K562 (cell line): Measurements from ENCODE around the gene ADGRG1. TPM values are rescaled to one million over a fixed set of nuclear protein-coding genes. Genes with fewer than 3 reads are reported as not detected.
A peak's percentile ranks its signal among the peaks of the same experiment; 100 is the strongest.

Source experiments
- ATF7 ChIP-seq: fragments of 450-650 bp; IDR thresholded peaks from 2 replicates; pipeline ENCODE4 v1.7.1; 2014; ENCODE audit warnings: mild to moderate bottlenecking, moderate library complexity
- BRD9 ChIP-seq: fragments of 450-650 bp; IDR thresholded peaks from 2 replicates; pipeline ENCODE4 v1.6.1; 2018; ENCODE audit warnings: low read depth; ENCODE audit not compliant: partially characterized antibody
- DLX4 ChIP-seq: fragments of 250-450 bp; sonication (Bioruptor Pico); IDR thresholded peaks from 2 replicates; pipeline ENCODE4 v1.6.1; 2021; ENCODE audit warnings: mild to moderate bottlenecking
- HMG20B ChIP-seq: fragments of 250-450 bp; sonication (Bioruptor Pico); IDR thresholded peaks from 2 replicates; pipeline ENCODE4 v1.5.0; 2021; ENCODE audit warnings: mild to moderate bottlenecking
- HNRNPH1 ChIP-seq: fragments of 200-400 bp; formaldehyde crosslinking; optimal IDR thresholded peaks from 2 replicates; pipeline ENCODE3; 2017; ENCODE audit warnings: low read depth, mild to moderate bottlenecking, low read length, moderate library complexity
- KDM2B ChIP-seq: fragments of 250-450 bp; sonication (Bioruptor Pico); IDR thresholded peaks from 2 replicates; pipeline ENCODE4 v1.8.0; 2021; ENCODE audit warnings: mild to moderate bottlenecking, moderate library complexity
- MCM3 ChIP-seq: fragments of 450-650 bp; IDR thresholded peaks from 2 replicates; pipeline ENCODE4 v1.6.1; 2016
- NFYB ChIP-seq: IDR thresholded peaks from 2 replicates; pipeline ENCODE4 v1.6.1; 2011; ENCODE audit warnings: mild to moderate bottlenecking, moderate library complexity; ENCODE audit not compliant: insufficient read length; ENCODE audit errors: extremely low read depth
- POLR2AphosphoS2 ChIP-seq: IDR thresholded peaks from 2 replicates; pipeline ENCODE4 v1.6.1; 2012; ENCODE audit warnings: low read length, improper control_type of control experiment
- RB1 ChIP-seq: fragments of 450-650 bp; IDR thresholded peaks from 2 replicates; pipeline ENCODE4 v1.6.1; 2017; ENCODE audit warnings: low read depth, mild to moderate bottlenecking
- RBM34 ChIP-seq: fragments of 200-400 bp; formaldehyde crosslinking; IDR thresholded peaks from 2 replicates; pipeline ENCODE4 v1.6.1; 2018; ENCODE audit warnings: low read length, borderline replicate concordance; ENCODE audit not compliant: insufficient read depth
- SIN3A ChIP-seq, 2 experiments: fragments of 150-350 bp in 1 of 2; IDR thresholded peaks; 2 replicates each; pipeline ENCODE4 v1.6.1; 2011 to 2016; ENCODE audit warnings: borderline replicate concordance in 2 of 2, low read depth in 2 of 2, low read length in 2 of 2, mild to moderate bottlenecking in 2 of 2, moderate library complexity in 2 of 2; ENCODE audit not compliant: control insufficient read depth in 1 of 2
- SIN3B ChIP-seq: fragments of 450-650 bp; IDR thresholded peaks from 2 replicates; pipeline ENCODE4 v1.6.1; 2017; ENCODE audit warnings: low read depth, mild to moderate bottlenecking, moderate library complexity
- SRF ChIP-seq, 2 experiments: fragments of 250-450, 450-650 bp in 1 of 2; sonication (Bioruptor Pico) in 1 of 2; sonication (generic) in 1 of 2; formaldehyde crosslinking; IDR thresholded peaks; 2 replicates each; pipeline versions ENCODE4 v1.5.0 to v1.5.1; 2020 to 2022; ENCODE audit warnings: mild to moderate bottlenecking in 1 of 2, missing genetic modification reagents in 1 of 2
- ZNF12 ChIP-seq: sonication (generic); formaldehyde crosslinking; IDR thresholded peaks from 2 replicates; pipeline ENCODE4 v1.4.0; 2020; ENCODE audit warnings: mild to moderate bottlenecking, missing genetic modification reagents
- ZNF212 ChIP-seq: fragments of 450-650 bp; formaldehyde crosslinking; IDR thresholded peaks from 2 replicates; pipeline ENCODE4 v1.4.0; 2020; ENCODE audit warnings: mild to moderate bottlenecking
- ZNF224 ChIP-seq: sonication (generic); formaldehyde crosslinking; IDR thresholded peaks from 2 replicates; pipeline ENCODE4 v1.8.0; 2022; ENCODE audit warnings: mild to moderate bottlenecking, missing genetic modification reagents
- ZNF707 ChIP-seq: fragments of 250-450 bp; sonication (Bioruptor Pico); conservative IDR thresholded peaks from 2 replicates; pipeline ENCODE4 v1.8.0; 2022; ENCODE audit warnings: inconsistent platforms, mild to moderate bottlenecking, moderate library complexity
- ZNF75A ChIP-seq: fragments of 450-650 bp; formaldehyde crosslinking; IDR thresholded peaks from 2 replicates; pipeline ENCODE4 v1.4.0; 2020; ENCODE audit warnings: mild to moderate bottlenecking
- polyA plus RNA-seq, 8 experiments: library from polyadenylated mRNA; depleted of rRNA in 4 of 8; stranded (reverse) in 5 of 8; unstranded in 3 of 8; fragments of >200 nt; fragmentation: Nextera tagmentation in 2 of 8; fragmentation: Illumina TruSeq in 1 of 8; extraction: Ambion mirVana in 2 of 8; extraction: Trizol in 1 of 8; gene quantifications; 2 replicates each; pipeline versions ENCODE4 v1.2.1 to v1.2.3, GENCODE V29; 2011 to 2014; ENCODE audit warnings: inconsistent platforms in 1 of 8, missing spikeins in 1 of 8
- total RNA-seq, 7 experiments: library from RNA; depleted of rRNA in 6 of 7; stranded (reverse); fragments of >200 nt in 6 of 7; fragmentation: Illumina TruSeq in 2 of 7; extraction: Trizol in 2 of 7; gene quantifications; 2 replicates each; pipeline versions ENCODE4 v1.2.1 to v1.2.3, GENCODE V29; 2011 to 2021; ENCODE audit warnings: low replicate concordance in 1 of 7
- TF ChIP-seq, protein P1 (sequence below): sonication (generic); formaldehyde crosslinking; IDR thresholded peaks from 2 replicates; pipeline ENCODE4 v1.8.1; 2023; ENCODE audit warnings: mild to moderate bottlenecking, missing genetic modification reagents
- TF ChIP-seq, protein P2 (sequence below): IDR thresholded peaks from 2 replicates; pipeline ENCODE4 v1.6.1; 2011; ENCODE audit not compliant: insufficient read length; ENCODE audit errors: extremely low read depth
- TF ChIP-seq, protein P3 (sequence below): sonication (generic); formaldehyde crosslinking; IDR thresholded peaks from 2 replicates; pipeline ENCODE4 v1.8.0; 2022; ENCODE audit warnings: mild to moderate bottlenecking, low read depth, missing genetic modification reagents
- TF ChIP-seq, protein P4 (sequence below): fragments of 250-450 bp; sonication (Bioruptor Pico); IDR thresholded peaks from 2 replicates; pipeline ENCODE4 v1.8.0; 2022; ENCODE audit warnings: inconsistent platforms, mild to moderate bottlenecking, moderate library complexity, borderline replicate concordance

ADGRG1 gene
- total and polyA plus RNA-seq, 9 of the 15 experiments (the other 6 are each of a cell fraction or from before 2014, with no cell fraction given): 0.04 to 0.31 (median 0.16) TPM; not detected in 6

- peak in 1 of 2 experiments; percentile 57; a peak in 1 of 4 replicates for TF ChIP-seq SRF (CRISPR knock-in tag; IDR thresholded peaks at IDR 0.05)
- TF ChIP-seq ATF7: peak; percentile 98
- no peak for TF ChIP-seq RB1
- TF ChIP-seq SIN3B: no peak
- no peak for TF ChIP-seq POLR2AphosphoS2
- TF ChIP-seq BRD9: peak; percentile 84
- TF ChIP-seq SIN3A (IDR thresholded peaks at IDR 0.05; ENCODE audit: borderline replicate concordance in 2 of 2, control insufficient read depth in 1 of 2, low read depth in 2 of 2, low read length in 2 of 2): no peak
- no peak for TF ChIP-seq HNRNPH1
- TF ChIP-seq HMG20B: no peak
- no peak for TF ChIP-seq DLX4 (CRISPR knock-in tag)
- TF ChIP-seq, protein P1, sequence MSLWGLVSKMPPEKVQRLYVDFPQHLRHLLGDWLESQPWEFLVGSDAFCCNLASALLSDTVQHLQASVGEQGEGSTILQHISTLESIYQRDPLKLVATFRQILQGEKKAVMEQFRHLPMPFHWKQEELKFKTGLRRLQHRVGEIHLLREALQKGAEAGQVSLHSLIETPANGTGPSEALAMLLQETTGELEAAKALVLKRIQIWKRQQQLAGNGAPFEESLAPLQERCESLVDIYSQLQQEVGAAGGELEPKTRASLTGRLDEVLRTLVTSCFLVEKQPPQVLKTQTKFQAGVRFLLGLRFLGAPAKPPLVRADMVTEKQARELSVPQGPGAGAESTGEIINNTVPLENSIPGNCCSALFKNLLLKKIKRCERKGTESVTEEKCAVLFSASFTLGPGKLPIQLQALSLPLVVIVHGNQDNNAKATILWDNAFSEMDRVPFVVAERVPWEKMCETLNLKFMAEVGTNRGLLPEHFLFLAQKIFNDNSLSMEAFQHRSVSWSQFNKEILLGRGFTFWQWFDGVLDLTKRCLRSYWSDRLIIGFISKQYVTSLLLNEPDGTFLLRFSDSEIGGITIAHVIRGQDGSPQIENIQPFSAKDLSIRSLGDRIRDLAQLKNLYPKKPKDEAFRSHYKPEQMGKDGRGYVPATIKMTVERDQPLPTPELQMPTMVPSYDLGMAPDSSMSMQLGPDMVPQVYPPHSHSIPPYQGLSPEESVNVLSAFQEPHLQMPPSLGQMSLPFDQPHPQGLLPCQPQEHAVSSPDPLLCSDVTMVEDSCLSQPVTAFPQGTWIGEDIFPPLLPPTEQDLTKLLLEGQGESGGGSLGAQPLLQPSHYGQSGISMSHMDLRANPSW (CRISPR knock-in tag): no peak
- no peak for TF ChIP-seq ZNF212 (CRISPR knock-in tag)
- no peak for TF ChIP-seq ZNF75A (CRISPR knock-in tag)
- no peak for TF ChIP-seq RBM34
- TF ChIP-seq ZNF12: no peak
- TF ChIP-seq, protein P2, sequence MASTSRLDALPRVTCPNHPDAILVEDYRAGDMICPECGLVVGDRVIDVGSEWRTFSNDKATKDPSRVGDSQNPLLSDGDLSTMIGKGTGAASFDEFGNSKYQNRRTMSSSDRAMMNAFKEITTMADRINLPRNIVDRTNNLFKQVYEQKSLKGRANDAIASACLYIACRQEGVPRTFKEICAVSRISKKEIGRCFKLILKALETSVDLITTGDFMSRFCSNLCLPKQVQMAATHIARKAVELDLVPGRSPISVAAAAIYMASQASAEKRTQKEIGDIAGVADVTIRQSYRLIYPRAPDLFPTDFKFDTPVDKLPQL: no peak
- TF ChIP-seq, protein P3, sequence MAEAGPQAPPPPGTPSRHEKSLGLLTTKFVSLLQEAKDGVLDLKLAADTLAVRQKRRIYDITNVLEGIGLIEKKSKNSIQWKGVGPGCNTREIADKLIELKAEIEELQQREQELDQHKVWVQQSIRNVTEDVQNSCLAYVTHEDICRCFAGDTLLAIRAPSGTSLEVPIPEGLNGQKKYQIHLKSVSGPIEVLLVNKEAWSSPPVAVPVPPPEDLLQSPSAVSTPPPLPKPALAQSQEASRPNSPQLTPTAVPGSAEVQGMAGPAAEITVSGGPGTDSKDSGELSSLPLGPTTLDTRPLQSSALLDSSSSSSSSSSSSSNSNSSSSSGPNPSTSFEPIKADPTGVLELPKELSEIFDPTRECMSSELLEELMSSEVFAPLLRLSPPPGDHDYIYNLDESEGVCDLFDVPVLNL: no peak
- TF ChIP-seq NFYB: no peak
- TF ChIP-seq MCM3: no peak
- TF ChIP-seq, protein P4, sequence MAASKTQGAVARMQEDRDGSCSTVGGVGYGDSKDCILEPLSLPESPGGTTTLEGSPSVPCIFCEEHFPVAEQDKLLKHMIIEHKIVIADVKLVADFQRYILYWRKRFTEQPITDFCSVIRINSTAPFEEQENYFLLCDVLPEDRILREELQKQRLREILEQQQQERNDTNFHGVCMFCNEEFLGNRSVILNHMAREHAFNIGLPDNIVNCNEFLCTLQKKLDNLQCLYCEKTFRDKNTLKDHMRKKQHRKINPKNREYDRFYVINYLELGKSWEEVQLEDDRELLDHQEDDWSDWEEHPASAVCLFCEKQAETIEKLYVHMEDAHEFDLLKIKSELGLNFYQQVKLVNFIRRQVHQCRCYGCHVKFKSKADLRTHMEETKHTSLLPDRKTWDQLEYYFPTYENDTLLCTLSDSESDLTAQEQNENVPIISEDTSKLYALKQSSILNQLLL (CRISPR knock-in tag): no peak
- no peak for TF ChIP-seq KDM2B (CRISPR knock-in tag)
- no peak for TF ChIP-seq ZNF707 (CRISPR knock-in tag)
- TF ChIP-seq ZNF224: no peak
Measured at GRCh38 chr16:57667526-57668262, 39.3 kb downstream of the ADGRG1 start (continued).
